Stimulated activated naive CD8-positive, alpha-beta T cell treated with anti-CD3 and anti-CD28 coated beads, Interleukin-15, Interleukin-2, amounts not matched to agents 100 U/mL and 50 U/mL, for 24 hours (primary cell): Measurements from ENCODE around the gene REM2.

Experiments used
- ATAC-seq: fragments of 150-1000 bp; cut with Tn5 transposase; one replicate; pipeline ENCODE4 v1.10.0; 2021
- DNase-seq: peaks from one replicate; pipeline ENCODE4 v3.0.0; 2021

The REM2 gene

GRCh38 chr14:22929104-22929960, 46.3 kb downstream of the REM2 start, which contains the start of gene PRMT5:
Gene PRMT5 (minus strand): TSS chr14:22929376. CDS start chr14:22929361, 15 bp downstream.
- DNase-seq = peak; percentile 95
- ATAC-seq = peak; percentile 98

DNA sequence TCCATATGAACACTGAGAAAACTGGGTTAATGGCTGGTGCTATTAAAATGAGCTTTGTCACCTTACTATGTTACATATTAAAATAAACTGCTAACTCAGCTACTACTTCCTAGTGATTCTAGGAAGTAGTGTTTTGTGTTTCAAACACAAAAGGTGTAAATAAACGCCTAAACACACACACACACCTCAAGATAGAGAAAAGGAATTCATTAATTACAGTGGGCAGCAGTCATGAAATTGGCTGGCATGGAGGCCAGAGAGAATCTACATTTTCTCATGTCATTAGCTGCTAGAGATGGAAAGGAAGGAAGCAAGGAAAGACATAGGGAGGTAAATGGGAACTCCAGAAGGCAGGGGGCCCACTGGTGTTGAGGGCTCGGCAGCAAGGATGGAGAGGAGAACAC, 46.9 kb downstream of the REM2 start:
- DNase-seq = no peak
- no peak for ATAC-seq

- DNase-seq = no peak
- ATAC-seq = no peak
Measured at GRCh38 chr14:22932146-22932545, 49.1 kb downstream of the REM2 start.

- ATAC-seq (no peak), DNase-seq (no peak)
Measured at GRCh38 chr14:22935156-22935555, 52.1 kb downstream of the REM2 start.
